IPS-NIHi7 (cell line): ENCODE results near the gene CEACAM20.
"Not testable (repeated sequence)": the region's sequence is repeated elsewhere in the genome, so short reads cannot be mapped to it uniquely, and the experiment has no call there.

Source experiments
- DNase-seq: peaks from one replicate; pipeline ENCODE4 v3.0.0; 2012; ENCODE audit warnings: mixed read lengths; ENCODE audit errors: extremely low spot score

The CEACAM20 gene

GRCh38 chr19:44549507-44549906 is 20.0 kb upstream of the CEACAM20 start:
- no peak for DNase-seq

DNA sequence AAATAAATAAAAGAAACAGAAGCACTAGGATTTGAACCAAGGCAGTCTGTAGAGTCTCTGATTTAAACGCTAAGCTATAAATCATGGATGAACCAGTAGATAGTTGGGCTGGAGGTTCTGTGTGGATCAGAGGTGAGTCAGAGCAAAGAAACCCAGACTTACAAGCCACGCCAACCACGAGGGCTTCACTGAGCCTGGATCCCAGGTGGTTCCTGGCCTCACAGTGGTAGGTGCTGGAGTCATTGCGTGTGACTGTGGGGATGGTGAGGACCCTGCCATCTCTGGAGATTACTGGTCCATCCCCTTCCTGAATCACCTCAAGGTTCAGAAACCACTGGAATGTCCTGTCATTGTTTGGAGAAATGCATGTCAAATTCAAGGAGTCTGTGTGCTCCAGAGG is 19.3 kb upstream of the CEACAM20 start:
- DNase-seq = no peak

- no peak for DNase-seq
These were observed 14.6 kb upstream of the CEACAM20 start for GRCh38 chr19:44544031-44544430.

DNA sequence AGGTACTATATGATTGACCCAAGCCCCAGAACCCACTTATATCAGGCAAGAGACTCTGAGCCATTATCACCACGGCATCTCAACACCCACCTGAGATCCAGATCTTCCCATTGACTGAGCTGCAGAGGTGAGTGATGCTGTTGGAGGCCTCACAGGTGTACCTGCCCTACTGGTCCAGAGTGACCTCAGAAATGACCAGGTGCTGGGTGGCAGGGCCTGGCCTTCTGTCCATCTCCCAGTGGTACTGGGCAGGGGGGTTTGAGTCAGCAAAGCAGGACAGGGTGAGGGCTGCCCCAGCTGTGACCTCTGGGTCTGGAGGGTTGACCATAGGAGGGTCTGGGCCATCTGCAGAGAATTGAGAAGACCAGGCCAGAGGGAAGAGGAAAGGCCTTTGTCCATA is 13.2 kb upstream of the CEACAM20 start:
- no peak for DNase-seq

GRCh38 chr19:44540736-44541135 is 11.3 kb upstream of the CEACAM20 start:
- no peak for DNase-seq

- DNase-seq = no peak
These were observed 10.5 kb upstream of the CEACAM20 start for GRCh38 chr19:44539991-44540390.

DNA sequence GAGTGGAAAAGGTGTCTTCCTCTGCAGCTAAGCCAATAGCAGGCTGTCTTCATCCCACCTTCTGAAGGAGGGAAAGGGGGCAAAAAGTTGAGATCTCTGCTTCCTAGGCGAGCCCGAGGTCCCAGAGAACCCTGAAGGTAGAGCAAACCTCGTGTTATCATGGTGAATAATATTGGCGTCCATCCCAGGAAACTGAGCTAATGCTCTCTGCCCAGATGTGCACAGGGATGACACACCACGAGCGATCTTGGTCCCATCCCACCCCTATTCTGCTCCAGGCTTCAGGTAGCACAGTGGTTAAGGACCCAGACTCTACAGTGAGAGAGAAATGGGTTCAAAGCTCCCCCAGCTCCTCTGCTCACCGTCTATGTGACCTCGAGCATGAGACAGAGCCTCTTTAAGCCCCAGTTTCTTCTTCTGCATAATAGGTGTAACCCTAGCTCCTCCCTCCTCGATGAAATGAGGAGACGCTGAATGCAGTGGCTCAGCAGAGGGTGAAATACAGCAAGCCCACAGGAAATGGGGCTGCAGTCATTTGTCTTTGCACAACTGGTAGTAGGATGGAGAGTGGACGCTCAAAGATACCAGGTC is 9.9 kb upstream of the CEACAM20 start:
- DNase-seq = no peak

DNA sequence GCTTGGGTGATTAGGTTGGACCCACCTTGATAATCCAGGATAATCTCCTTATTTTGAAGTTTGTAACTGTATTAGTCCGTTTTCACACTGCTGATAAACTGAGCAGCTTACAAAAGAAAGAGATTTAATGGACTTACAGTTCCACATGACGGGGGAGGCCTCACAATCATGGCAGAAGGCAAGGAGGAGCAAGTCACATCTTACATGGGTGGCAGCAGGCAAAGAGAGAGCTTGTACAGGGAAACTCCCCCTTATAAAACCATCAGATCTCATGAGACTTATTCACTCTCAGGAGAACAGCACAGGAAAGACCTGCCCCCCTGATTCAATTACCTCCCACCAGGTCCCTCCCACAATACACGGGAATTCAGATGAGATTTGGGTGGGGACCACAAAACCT is 5.9 kb upstream of the CEACAM20 start:
- DNase-seq = not testable (repeated sequence)

- no peak for DNase-seq
These were observed 3.3 kb upstream of the CEACAM20 start for GRCh38 chr19:44532819-44533218.

DNA sequence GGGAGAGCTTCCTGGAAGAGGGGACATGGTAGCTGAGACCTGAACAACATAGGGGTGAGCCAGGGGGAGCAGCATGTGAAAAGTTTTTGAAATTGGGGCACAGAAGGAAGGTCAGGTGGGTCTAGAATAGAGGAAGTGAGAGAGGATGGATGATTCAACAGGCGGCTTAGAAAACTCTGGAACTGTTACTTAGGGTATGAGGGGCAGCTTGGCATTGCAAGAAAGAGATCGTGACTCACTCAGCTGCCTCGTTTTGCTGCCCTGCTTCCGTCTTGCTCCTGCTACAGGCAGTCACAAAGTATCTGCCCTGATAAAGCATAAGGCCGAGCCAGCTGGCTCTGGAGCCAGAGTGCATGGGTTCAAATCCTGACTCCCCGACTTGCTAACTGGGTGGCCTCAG is 1.3 kb upstream of the CEACAM20 start:
- DNase-seq = no peak

- DNase-seq = no peak
These were observed 1.9 kb downstream of the CEACAM20 start for GRCh38 chr19:44527554-44527953.

GRCh38 chr19:44525721-44526430 is 3.6 kb downstream of the CEACAM20 start:
- no peak for DNase-seq

DNA sequence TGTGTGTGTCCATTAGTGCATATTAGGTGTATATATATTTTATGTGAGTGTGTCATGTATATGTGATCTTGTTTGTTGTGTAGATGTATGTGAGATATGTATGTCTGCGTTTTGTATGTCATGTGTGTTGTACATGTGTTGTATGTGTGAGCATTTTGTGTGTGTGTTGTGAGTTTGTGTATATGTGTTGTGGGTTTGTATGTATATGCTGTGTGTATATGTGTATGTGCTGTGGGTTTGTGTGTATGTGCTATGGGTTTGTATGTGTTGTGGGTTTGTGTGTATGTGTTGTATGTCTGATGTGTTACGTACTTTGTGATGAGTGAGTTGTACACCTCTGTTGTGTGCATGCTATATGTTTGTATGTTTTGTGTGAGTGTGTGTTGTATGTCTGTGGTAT is 8.1 kb downstream of the CEACAM20 start:
- no peak for DNase-seq

GRCh38 chr19:44517146-44517545 is 12.3 kb downstream of the CEACAM20 start:
- no peak for DNase-seq

DNA sequence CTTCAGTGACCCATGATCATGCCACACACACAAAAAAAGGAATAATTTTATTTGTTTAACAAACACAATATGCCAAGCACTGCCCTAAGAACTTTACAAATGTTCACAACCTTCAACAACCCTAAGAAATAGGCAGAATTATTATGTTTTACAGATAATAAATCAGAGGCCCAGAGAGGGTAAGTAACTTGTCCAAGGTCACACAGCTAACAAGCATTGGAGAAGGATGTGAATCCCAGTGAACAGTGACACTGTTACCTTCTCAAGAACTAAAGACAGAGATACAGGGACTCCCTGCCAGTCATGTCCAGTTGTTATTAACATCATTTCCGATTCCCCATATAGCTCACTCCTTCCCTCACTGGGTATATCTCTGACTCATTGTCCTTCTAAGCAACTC is 13.6 kb downstream of the CEACAM20 start:
- DNase-seq = no peak

GRCh38 chr19:44515031-44515430 is 14.4 kb downstream of the CEACAM20 start:
- no peak for DNase-seq

DNA sequence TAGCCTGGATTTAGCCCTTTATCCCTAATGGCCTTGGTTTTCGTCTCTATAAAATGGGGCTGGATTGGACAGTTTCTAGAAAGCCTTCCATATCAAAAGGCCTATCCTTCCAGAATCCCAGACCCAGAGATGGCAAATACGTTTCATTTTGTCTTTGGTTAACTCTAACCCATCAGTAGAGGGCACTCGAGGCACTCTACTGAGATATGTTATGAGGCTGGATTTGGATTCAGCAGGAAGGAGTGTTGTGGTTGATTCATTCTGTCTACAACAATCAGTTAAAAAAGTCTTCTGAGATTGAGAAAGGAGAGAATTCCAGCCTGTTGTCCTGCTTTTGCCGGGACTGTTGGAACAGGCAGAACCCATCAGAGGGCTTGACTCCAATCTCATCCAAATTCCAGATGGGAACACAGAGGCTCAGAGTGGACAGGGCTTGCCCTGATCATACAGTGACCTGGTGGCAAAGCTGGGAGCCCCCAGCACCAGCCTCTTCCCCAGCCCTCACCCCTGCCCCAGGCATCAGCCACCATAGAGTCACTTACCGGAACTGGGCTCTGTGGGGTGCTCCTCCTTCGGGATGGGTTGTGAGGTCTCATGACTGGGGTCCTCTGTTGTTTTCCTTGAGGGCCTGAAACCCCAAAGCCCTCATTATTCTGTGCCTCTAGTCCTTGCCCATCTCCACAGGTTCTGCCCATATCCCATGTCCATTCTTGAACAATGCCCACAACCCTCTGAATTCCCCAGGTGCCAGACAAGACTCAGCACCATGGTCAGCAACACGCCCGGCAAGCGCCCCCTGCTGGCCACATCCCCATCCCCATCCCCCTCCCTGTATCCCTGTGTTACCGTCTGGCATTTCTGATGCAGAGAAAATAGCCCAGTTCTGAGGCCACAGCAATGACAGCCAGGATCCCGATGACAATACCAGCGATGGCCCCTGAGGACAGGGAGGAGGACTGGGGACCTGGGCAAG is 16.9 kb downstream of the CEACAM20 start:
- peak; percentile 83 for DNase-seq

GRCh38 chr19:44509478-44509877 is 20.0 kb downstream of the CEACAM20 start:
- no peak for DNase-seq

GRCh38 chr19:44499962-44500949 is 29.2 kb downstream of the CEACAM20 start, which contains the start of gene ZNF180:
ZNF180 (minus strand) TSS chr19:44500522; CDS start chr19:44497334, 3,188 bp downstream.
- DNase-seq = peak; percentile 99

DNA sequence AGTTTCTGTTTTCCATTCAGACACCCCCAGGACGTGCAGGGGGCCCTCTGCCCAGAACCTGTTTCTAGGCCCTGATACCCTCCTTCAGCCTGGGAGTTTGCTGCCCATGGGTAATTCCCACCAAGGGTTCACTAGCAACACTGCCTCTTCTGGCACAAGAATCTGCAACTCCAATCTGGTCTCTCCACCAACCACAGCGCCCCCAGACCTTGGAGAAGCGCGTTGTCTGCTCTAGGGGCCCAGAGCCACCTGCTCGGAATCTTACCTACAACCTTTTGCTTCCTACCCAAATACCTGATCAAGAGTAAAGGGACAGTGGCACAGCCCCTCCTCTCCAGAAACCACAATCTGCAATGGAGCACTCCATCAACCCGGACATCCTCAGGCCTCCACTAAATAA is 29.9 kb downstream of the CEACAM20 start:
- DNase-seq = no peak

- no peak for DNase-seq
These were observed 30.5 kb downstream of the CEACAM20 start for GRCh38 chr19:44498988-44499387.
